HS-27A (cell line): ENCODE measurements around the gene MOB2.
A peak's percentile ranks its signal among the peaks of the same experiment; 100 is the strongest.
"Not testable (repeated sequence)": the region's sequence is repeated elsewhere in the genome, so short reads cannot be mapped to it uniquely, and the experiment has no call there.

ENCODE experiments used
- DNase-seq: peaks from one replicate; pipeline ENCODE4 v3.0.0-alpha.2; 2012; ENCODE audit warnings: low read depth, missing footprints

The MOB2 gene

GRCh38 chr11:1440066-1440465 lies 46.5 kb downstream of the MOB2 start:
- no peak for DNase-seq

GRCh38 chr11:1439341-1439740 lies 47.2 kb downstream of the MOB2 start:
- DNase-seq = no peak

- no peak for DNase-seq
Measured at GRCh38 chr11:1438967-1439330, 47.6 kb downstream of the MOB2 start.

GRCh38 chr11:1438261-1438966 lies 48.2 kb downstream of the MOB2 start:
- no peak for DNase-seq

- DNase-seq = peak; percentile 27
Measured at GRCh38 chr11:1437500-1437899, 49.1 kb downstream of the MOB2 start.

- no peak for DNase-seq
Measured at GRCh38 chr11:1436468-1437039, 50.0 kb downstream of the MOB2 start.

GRCh38 chr11:1435820-1436467 lies 50.6 kb downstream of the MOB2 start:
- no peak for DNase-seq

GRCh38 chr11:1435479-1435819 lies 51.1 kb downstream of the MOB2 start:
- not testable (repeated sequence) for DNase-seq

GRCh38 chr11:1433977-1434640 lies 52.5 kb downstream of the MOB2 start:
- DNase-seq = no peak

- DNase-seq = no peak
Measured at GRCh38 chr11:1433568-1433967, 53.0 kb downstream of the MOB2 start.

GRCh38 chr11:1428762-1429316 lies 57.7 kb downstream of the MOB2 start:
- DNase-seq = no peak

- DNase-seq = no peak
Measured at GRCh38 chr11:1425439-1425838, 61.1 kb downstream of the MOB2 start.

- no peak for DNase-seq
Measured at GRCh38 chr11:1425006-1425405, 61.6 kb downstream of the MOB2 start.

GRCh38 chr11:1423406-1423805 lies 63.2 kb downstream of the MOB2 start:
- DNase-seq = not testable (repeated sequence)

GRCh38 chr11:1422981-1423380 lies 63.6 kb downstream of the MOB2 start:
- DNase-seq = no peak

GRCh38 chr11:1422481-1422880 lies 64.1 kb downstream of the MOB2 start:
- no peak for DNase-seq

- DNase-seq = no peak
Measured at GRCh38 chr11:1421291-1421690, 65.3 kb downstream of the MOB2 start.

GRCh38 chr11:1419811-1420210 lies 66.8 kb downstream of the MOB2 start:
- no peak for DNase-seq
